T-cell (primary cell): ENCODE measurements around the gene LSAMP. TPM values are rescaled to one million over a fixed set of nuclear protein-coding genes. Genes with fewer than 3 reads are reported as not detected.
A peak's percentile ranks its signal among the peaks of the same experiment; 100 is the strongest.

Experiments
- ATAC-seq, 4 experiments: fragments of 200-7000 bp in 3 of 4; fragments of 150-1000 bp in 1 of 4; cut with Tn5 transposase; replicated peaks in 1 of 4; 1 replicate in 3 of 4; 2 replicates in 1 of 4; pipeline ENCODE4 v1.10.0; 2021; ENCODE audit warnings: moderate library complexity in 3 of 4, mild to moderate bottlenecking in 2 of 4, moderate number of reproducible peaks in 1 of 4
- CTCF ChIA-PET, 2 donors: fragments of 300-600 bp; sonication (Branson Sonifier 250); formaldehyde crosslinking; loops; one replicate each; lab custom pipeline; 2022; ENCODE audit warnings: antibody characterized with exemption in 2 of 2; lab: Charles Lee
- POLR2A ChIA-PET, 2 donors: fragments of 300-600 bp; sonication (Branson Sonifier 250); formaldehyde crosslinking; loops; one replicate each; lab custom pipeline; 2022; ENCODE audit warnings: antibody characterized with exemption in 2 of 2; lab: Charles Lee
- DNase-seq, 35 experiments: peaks; one replicate each; pipeline versions ENCODE4 v3.0.0 to v3.0.0-alpha.2; 2013 to 2023
- H3K27ac ChIP-seq: one replicate; pipeline ENCODE4 v1.5.1; 2013; ENCODE audit warnings: low read length
- H3K27me3 ChIP-seq, 2 experiments: replicated peaks in 1 of 2; 1 replicate in 1 of 2; 2 replicates in 1 of 2; pipeline versions ENCODE4 v1.6.1 to v1.7.0; 2013; ENCODE audit warnings: low read length in 1 of 2, mixed read lengths in 1 of 2; ENCODE audit not compliant: control insufficient read depth in 2 of 2, insufficient read depth in 2 of 2; ENCODE audit errors: extremely low read depth in 1 of 2
- H3K36me3 ChIP-seq, 2 donors: 1 replicate in 1 of 2; 2 replicates in 1 of 2; pipeline versions ENCODE4 v1.6.1 to v1.7.0; 2013; ENCODE audit warnings: low read length in 1 of 2; ENCODE audit not compliant: control insufficient read depth in 2 of 2, insufficient read depth in 1 of 2; ENCODE audit errors: extremely low read depth in 1 of 2
- H3K4me1 ChIP-seq, 2 experiments: 1 replicate in 1 of 2; 2 replicates in 1 of 2; pipeline versions ENCODE4 v1.6.1 to v1.7.0; 2013; ENCODE audit warnings: low read length in 2 of 2, mixed read lengths in 1 of 2; ENCODE audit not compliant: insufficient read depth in 2 of 2, control insufficient read depth in 1 of 2; ENCODE audit errors: extremely low read depth in 1 of 2
- H3K4me3 ChIP-seq, 2 donors: 1 replicate in 1 of 2; 2 replicates in 1 of 2; pipeline versions ENCODE4 v1.5.1 to v1.7.0; 2013; ENCODE audit warnings: mild to moderate bottlenecking in 2 of 2, low read length in 1 of 2, moderate library complexity in 1 of 2; ENCODE audit not compliant: control insufficient read depth in 1 of 2; ENCODE audit errors: extremely low read depth in 1 of 2
- H3K9me3 ChIP-seq: 2 replicates; pipeline ENCODE4 v1.7.0; 2013
- H3K27ac Mint-ChIP-seq, 2 donors: one replicate each; pipeline ENCODE4 v1.8.0; 2020 to 2021; ENCODE audit warnings: mild to moderate bottlenecking in 2 of 2, mixed read lengths in 2 of 2
- H3K27me3 Mint-ChIP-seq, 2 donors: one replicate each; pipeline ENCODE4 v1.8.0; 2021 to 2022; ENCODE audit warnings: mixed read lengths in 2 of 2
- H3K36me3 Mint-ChIP-seq: one replicate; pipeline ENCODE4 v1.8.0; 2021; ENCODE audit warnings: mixed read lengths
- H3K4me1 Mint-ChIP-seq, 3 donors: one replicate each; pipeline ENCODE4 v1.8.0; 2020 to 2022; ENCODE audit warnings: mixed read lengths in 3 of 3, mild to moderate bottlenecking in 1 of 3
- H3K4me3 Mint-ChIP-seq, 3 donors: one replicate each; pipeline ENCODE4 v1.8.0; 2020 to 2022; ENCODE audit warnings: mild to moderate bottlenecking in 3 of 3, mixed read lengths in 3 of 3, moderate library complexity in 3 of 3
- H3K9me3 Mint-ChIP-seq, 3 donors: one replicate each; pipeline ENCODE4 v1.8.0; 2020 to 2022; ENCODE audit warnings: mixed read lengths in 3 of 3
- WGBS: methylation state at CpG from one replicate; pipeline ENCODE4 v1.1.5; 2013; ENCODE audit warnings: missing lambda C conversion rate; ENCODE audit not compliant: insufficient coverage; 5-methylcytosine and 5-hydroxymethylcytosine counted together
- total RNA-seq, 35 experiments: library from RNA in 6 of 35; stranded (reverse) in 6 of 35; fragments of 120-200 nt in 1 of 35; gene quantifications; one replicate each; pipeline versions ENCODE4 v1.2.1 to v1.2.4 and lab custom pipeline; 2013 to 2026

LSAMP gene
- total RNA-seq, 5 donors from 2014 or later (not counting 1 experiment from before 2014, with no cell fraction given) = 0.03 to 0.28 (median 0.06) TPM; not detected in 2

- POLR2A ChIA-PET = no interaction called here
- H3K36me3 Mint-ChIP-seq = no peaks in the 10 kb centered on the region
- H3K4me3 Mint-ChIP-seq = no peak overlapping the region
- H3K36me3 ChIP-seq = no peaks in the 10 kb centered on the region
- CTCF ChIA-PET = interaction anchor here in 1 of 2 donors (0.7 kb wide), 1 partner anchor 10 kb away, joined by 6 read pairs; no protein-coding TSS in a partner anchor
- no peaks in the 10 kb centered on the region for H3K4me1 ChIP-seq
- H3K9me3 ChIP-seq = no peaks in the 10 kb centered on the region
- peaks cover 2 to 6% of the 10 kb centered on the region in 2 experiments for H3K27me3 ChIP-seq
- H3K27ac ChIP-seq = no peak overlapping the region
- WGBS = no CpG with 5 or more reads among the region's 1 CpG
- no peaks in the 10 kb centered on the region for H3K4me1 Mint-ChIP-seq
- H3K27me3 Mint-ChIP-seq = peaks cover 32 to 33% of the 10 kb centered on the region in 2 donors
- DNase-seq (no peak), ATAC-seq (no peak)
- H3K9me3 Mint-ChIP-seq = no peaks in the 10 kb centered on the region
- no peak overlapping the region for H3K27ac Mint-ChIP-seq
- no peak overlapping the region for H3K4me3 ChIP-seq
These were observed 637.0 kb downstream of the LSAMP start for GRCh38 chr3:115808244-115808643.

- Mint-ChIP-seq H3K4me3 (no peak overlapping the region), H3K9me3 (no peaks in the 10 kb centered on the region), H3K27ac (no peak overlapping the region), H3K36me3 (no peaks in the 10 kb centered on the region), H3K27me3 (peaks cover 46 to 48% of the 10 kb centered on the region in 2 donors), H3K4me1 (no peaks in the 10 kb centered on the region)
- POLR2A ChIA-PET = no interaction called here
- CTCF ChIA-PET = no interaction called here
- H3K36me3 ChIP-seq = no peaks in the 10 kb centered on the region
- H3K4me3 ChIP-seq = no peak overlapping the region
- WGBS = 77% methylated on average over 2 of the region's 4 CpGs
- DNase-seq = no peak
- no peak for ATAC-seq
- H3K4me1 ChIP-seq = no peaks in the 10 kb centered on the region
- peaks cover 2 to 6% of the 10 kb centered on the region in 2 experiments for H3K27me3 ChIP-seq
- no peak overlapping the region for H3K27ac ChIP-seq
- H3K9me3 ChIP-seq = no peaks in the 10 kb centered on the region
These were observed 638.8 kb downstream of the LSAMP start for GRCh38 chr3:115806501-115806900.

- Mint-ChIP-seq H3K27me3 (peaks cover 42 to 48% of the 10 kb centered on the region in 2 donors), H3K4me3 (no peak overlapping the region), H3K9me3 (no peaks in the 10 kb centered on the region), H3K36me3 (no peaks in the 10 kb centered on the region), H3K27ac (no peak overlapping the region), H3K4me1 (no peaks in the 10 kb centered on the region)
- ChIA-PET CTCF (interaction anchor here in 1 of 2 donors (0.9 kb wide), 1 partner anchor 18 kb away, joined by 4 read pairs; no protein-coding TSS in a partner anchor), POLR2A (no interaction called here)
- Histone ChIP-seq H3K27ac (no peak overlapping the region), H3K4me3 (no peak overlapping the region), H3K27me3 (peaks cover 2 to 3% of the 10 kb centered on the region in 2 experiments), H3K9me3 (no peaks in the 10 kb centered on the region), H3K36me3 (no peaks in the 10 kb centered on the region), H3K4me1 (no peaks in the 10 kb centered on the region)
- no peak for DNase-seq
- ATAC-seq = no peak
- WGBS = no CpG with 5 or more reads among the region's 4 CpGs
These were observed 639.8 kb downstream of the LSAMP start for GRCh38 chr3:115805520-115805919.

- Histone ChIP-seq H3K27me3 (peaks cover 2 to 3% of the 10 kb centered on the region in 2 experiments), H3K27ac (no peak overlapping the region), H3K4me3 (no peak overlapping the region), H3K4me1 (no peaks in the 10 kb centered on the region), H3K9me3 (no peaks in the 10 kb centered on the region), H3K36me3 (no peaks in the 10 kb centered on the region)
- no peak overlapping the region for H3K27ac Mint-ChIP-seq
- CTCF ChIA-PET = interaction anchor here (0.9 to 1.6 kb wide), 2 partner anchors 10 to 17 kb away, joined by 4 read pairs; no protein-coding TSS in a partner anchor
- DNase-seq = no peak
- peaks cover 42 to 47% of the 10 kb centered on the region in 2 donors for H3K27me3 Mint-ChIP-seq
- H3K4me3 Mint-ChIP-seq = no peak overlapping the region
- no peak for ATAC-seq
- WGBS = no CpG with 5 or more reads among the region's 2 CpGs
- H3K4me1 Mint-ChIP-seq = no peaks in the 10 kb centered on the region
- no peaks in the 10 kb centered on the region for H3K36me3 Mint-ChIP-seq
- POLR2A ChIA-PET = interaction anchor here (0.6 kb wide), 2 partner anchors 64 to 332 kb away, joined by 3 read pairs; no protein-coding TSS in a partner anchor
- H3K9me3 Mint-ChIP-seq = no peaks in the 10 kb centered on the region
These were observed 640.6 kb downstream of the LSAMP start for GRCh38 chr3:115804713-115805119.

- CTCF ChIA-PET = interaction anchor here in 1 of 2 donors (1.6 kb wide), 1 partner anchor 11 kb away, joined by 4 read pairs; no protein-coding TSS in a partner anchor
- H3K4me1 Mint-ChIP-seq = no peaks in the 10 kb centered on the region
- H3K9me3 Mint-ChIP-seq = no peaks in the 10 kb centered on the region
- DNase-seq = no peak
- peaks cover 40 to 44% of the 10 kb centered on the region in 2 donors for H3K27me3 Mint-ChIP-seq
- Histone ChIP-seq H3K4me3 (no peak overlapping the region), H3K27ac (no peak overlapping the region), H3K36me3 (no peaks in the 10 kb centered on the region), H3K9me3 (no peaks in the 10 kb centered on the region), H3K27me3 (peaks cover 1 to 2% of the 10 kb centered on the region in 2 experiments), H3K4me1 (no peaks in the 10 kb centered on the region)
- POLR2A ChIA-PET = interaction anchor here in 1 of 2 donors (0.7 kb wide), 1 partner anchor 1649 kb away, joined by 4 read pairs; no protein-coding TSS in a partner anchor
- no peaks in the 10 kb centered on the region for H3K36me3 Mint-ChIP-seq
- WGBS = no CpG with 5 or more reads among the region's 2 CpGs
- no peak overlapping the region for H3K4me3 Mint-ChIP-seq
- H3K27ac Mint-ChIP-seq = peak overlapping the region in 1 of 2 donors; percentile 1
- ATAC-seq = no peak
These were observed 641.1 kb downstream of the LSAMP start for GRCh38 chr3:115804200-115804599.

GRCh38 chr3:115803661-115804060 is 641.6 kb downstream of the LSAMP start:
- Mint-ChIP-seq H3K36me3 (no peaks in the 10 kb centered on the region), H3K4me3 (no peak overlapping the region), H3K27ac (no peak overlapping the region), H3K9me3 (no peaks in the 10 kb centered on the region), H3K27me3 (peaks cover 38 to 40% of the 10 kb centered on the region in 2 donors), H3K4me1 (no peaks in the 10 kb centered on the region)
- no peaks in the 10 kb centered on the region for H3K36me3 ChIP-seq
- H3K27me3 ChIP-seq = peaks cover 0 to 2% of the 10 kb centered on the region in 2 experiments
- H3K4me3 ChIP-seq = no peak overlapping the region
- no peak for ATAC-seq
- 83% methylated on average over 1 of the region's 1 CpG for WGBS
- no peak overlapping the region for H3K27ac ChIP-seq
- no peaks in the 10 kb centered on the region for H3K4me1 ChIP-seq
- POLR2A ChIA-PET = interaction anchor here in 1 of 2 donors (0.7 kb wide), 1 partner anchor 1648 kb away, joined by 4 read pairs; no protein-coding TSS in a partner anchor
- CTCF ChIA-PET = interaction anchor here in 1 of 2 donors (1.4 to 1.6 kb wide), 2 partner anchors 11 to 17 kb away, joined by 3 to 4 read pairs; no protein-coding TSS in a partner anchor
- no peaks in the 10 kb centered on the region for H3K9me3 ChIP-seq
- no peak for DNase-seq
